Hepatocyte (in vitro differentiated cells): ENCODE measurements around the gene PLCL2.

Experiments used
- CTCF ChIP-seq: fragments of 200-600 bp; sonication (generic); IDR thresholded peaks from 2 replicates; pipeline ENCODE4 v1.5.1; 2016; ENCODE audit warnings: antibody characterized with exemption, mild to moderate bottlenecking; ENCODE audit not compliant: poor library complexity
- EZH2 ChIP-seq: fragments of 200-600 bp; sonication (generic); IDR thresholded peaks from 2 replicates; pipeline ENCODE4 v1.6.1; 2016; ENCODE audit warnings: antibody characterized with exemption, mild to moderate bottlenecking, borderline replicate concordance

DNA sequence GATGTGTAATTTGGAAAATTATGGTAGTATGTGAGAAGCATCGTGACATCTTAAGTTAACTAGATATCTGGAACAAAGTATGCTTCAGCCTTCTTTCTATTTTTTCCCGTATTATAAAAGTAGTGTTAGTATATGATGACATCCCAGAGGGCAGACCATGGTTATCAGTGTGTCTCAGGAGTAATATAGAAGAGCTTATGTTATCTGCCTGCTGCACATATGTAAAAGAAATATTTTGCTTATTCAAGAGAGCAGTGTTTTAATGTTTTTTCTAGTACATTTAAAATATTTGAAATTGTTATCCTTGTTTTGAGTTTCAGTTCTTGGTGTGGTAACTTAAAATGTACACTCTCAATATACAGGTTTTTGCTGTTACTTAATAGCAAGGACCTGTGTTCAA is 24.1 kb downstream of the PLCL2 start:
- TF ChIP-seq CTCF (no peak), EZH2 (no peak)
